Activated gamma-delta T cell treated with Interleukin-2 at 50 U/mL for 16 hours (primary cell): ENCODE data around the gene USP54.
"Not testable (repeated sequence)": the region's sequence is repeated elsewhere in the genome, so short reads cannot be mapped to it uniquely, and the experiment has no call there.

Source experiments
- DNase-seq: peaks from one replicate; pipeline ENCODE4 v3.0.0-alpha.2; 2020

The USP54 gene, protein sequence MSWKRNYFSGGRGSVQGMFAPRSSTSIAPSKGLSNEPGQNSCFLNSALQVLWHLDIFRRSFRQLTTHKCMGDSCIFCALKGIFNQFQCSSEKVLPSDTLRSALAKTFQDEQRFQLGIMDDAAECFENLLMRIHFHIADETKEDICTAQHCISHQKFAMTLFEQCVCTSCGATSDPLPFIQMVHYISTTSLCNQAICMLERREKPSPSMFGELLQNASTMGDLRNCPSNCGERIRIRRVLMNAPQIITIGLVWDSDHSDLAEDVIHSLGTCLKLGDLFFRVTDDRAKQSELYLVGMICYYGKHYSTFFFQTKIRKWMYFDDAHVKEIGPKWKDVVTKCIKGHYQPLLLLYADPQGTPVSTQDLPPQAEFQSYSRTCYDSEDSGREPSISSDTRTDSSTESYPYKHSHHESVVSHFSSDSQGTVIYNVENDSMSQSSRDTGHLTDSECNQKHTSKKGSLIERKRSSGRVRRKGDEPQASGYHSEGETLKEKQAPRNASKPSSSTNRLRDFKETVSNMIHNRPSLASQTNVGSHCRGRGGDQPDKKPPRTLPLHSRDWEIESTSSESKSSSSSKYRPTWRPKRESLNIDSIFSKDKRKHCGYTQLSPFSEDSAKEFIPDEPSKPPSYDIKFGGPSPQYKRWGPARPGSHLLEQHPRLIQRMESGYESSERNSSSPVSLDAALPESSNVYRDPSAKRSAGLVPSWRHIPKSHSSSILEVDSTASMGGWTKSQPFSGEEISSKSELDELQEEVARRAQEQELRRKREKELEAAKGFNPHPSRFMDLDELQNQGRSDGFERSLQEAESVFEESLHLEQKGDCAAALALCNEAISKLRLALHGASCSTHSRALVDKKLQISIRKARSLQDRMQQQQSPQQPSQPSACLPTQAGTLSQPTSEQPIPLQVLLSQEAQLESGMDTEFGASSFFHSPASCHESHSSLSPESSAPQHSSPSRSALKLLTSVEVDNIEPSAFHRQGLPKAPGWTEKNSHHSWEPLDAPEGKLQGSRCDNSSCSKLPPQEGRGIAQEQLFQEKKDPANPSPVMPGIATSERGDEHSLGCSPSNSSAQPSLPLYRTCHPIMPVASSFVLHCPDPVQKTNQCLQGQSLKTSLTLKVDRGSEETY (N-terminal part only)

DNA sequence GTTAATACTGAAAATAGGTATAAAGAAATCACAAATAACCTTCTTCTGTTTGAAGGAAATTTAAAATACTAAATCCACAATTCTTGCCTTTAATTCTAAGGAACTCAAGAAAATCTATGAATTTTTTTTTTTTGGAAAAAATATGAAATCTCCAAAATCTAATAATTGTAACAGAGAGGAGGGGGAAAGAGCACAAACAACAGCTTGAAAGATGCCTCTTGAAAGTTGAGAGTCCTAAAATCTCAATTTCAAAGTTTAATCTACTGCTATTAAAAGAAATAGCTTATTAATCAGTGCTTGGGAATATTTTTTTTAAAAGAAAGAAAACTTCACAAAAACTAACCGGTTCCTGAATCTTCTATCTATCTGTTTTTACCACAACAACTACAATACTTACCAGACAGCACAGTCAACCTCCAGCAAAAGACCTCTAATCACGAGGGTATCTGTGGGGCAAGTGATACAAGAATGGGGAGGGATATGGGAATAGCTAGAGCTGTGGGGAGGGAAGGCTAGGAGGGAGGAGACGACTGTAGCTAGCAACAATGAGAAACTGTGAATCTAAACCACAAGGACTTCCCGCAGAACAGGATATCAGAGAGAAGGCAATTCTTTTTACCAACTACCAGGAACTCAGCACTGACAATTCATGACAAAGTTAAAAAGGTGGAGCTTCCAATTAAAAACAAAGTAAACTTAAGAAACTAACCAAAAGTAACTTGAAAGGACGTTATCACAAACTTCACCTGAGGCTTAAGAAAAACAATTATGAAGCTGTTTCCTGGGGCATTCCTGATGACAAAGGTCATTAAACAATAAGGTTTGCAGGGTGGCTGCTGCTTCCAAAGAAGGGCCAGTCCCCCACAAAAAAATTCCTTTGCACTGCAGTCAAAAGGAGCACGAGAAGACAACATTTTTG lies at the start of gene USP54:
Gene USP54 (minus strand): TSS at position 462 of the 919 bp plus-strand sequence. CDS start 15,684 bp downstream, outside the sequence.
- DNase-seq = no peak

DNA sequence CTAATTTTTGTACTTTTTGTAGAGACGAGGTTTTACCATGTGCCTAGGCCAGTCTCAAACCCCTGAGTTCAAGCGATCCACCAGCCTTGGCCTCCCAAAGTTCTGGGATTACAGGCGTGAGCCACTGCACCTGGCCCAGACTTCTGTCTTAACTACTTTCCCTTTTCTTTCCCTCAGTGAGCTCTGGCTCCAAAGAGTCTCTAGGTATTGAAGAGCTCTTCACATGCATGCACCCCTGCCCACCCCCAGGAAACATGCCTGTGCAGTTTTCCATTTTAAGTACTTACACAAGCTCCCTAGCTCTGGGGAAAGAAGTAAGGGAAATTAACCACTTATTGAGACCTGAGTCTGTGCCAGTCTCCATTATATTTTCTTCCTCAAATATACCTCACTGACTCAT lies 48.1 kb upstream of the USP54 start:
- DNase-seq = no peak

DNA sequence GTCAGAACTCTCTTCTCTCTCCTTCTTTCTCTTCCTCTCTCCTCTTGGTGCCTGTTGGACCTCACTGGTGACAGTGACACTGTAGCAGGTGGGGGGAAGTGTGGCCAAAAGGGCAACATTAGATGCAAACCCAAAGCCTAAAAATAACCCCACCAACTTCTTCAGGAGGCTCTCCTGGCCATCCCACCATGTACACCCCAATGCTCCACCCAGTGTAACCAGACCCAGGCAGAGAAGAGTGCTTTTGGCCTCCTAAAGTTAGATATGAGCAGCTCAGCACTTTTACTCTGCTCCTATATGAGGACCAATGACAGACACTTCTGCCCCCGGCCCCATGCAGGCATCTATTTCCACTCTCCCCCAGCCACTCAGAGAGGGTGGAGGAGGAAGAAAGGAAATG lies 44.6 kb upstream of the USP54 start:
- DNase-seq = no peak

DNA sequence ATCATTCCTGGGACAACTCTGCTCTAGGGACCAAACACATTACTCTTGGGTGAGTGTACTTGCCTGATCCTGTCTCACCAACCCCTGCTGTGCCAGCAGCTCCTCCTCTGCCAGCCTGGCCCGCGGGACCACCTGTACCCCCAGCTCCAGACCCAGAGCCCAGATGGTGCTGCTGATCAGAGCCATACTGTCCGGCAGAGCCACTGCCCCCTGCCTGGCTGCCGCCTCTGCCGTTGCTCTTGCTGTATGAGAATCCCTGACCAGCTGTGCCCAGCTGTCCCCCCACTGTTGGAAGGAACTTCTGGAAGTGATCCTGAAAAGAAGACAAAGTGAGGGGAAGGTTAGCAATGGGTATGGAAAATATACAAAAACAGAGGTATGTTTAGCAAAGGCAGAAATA lies 43.3 kb upstream of the USP54 start:
- DNase-seq = no peak

DNA sequence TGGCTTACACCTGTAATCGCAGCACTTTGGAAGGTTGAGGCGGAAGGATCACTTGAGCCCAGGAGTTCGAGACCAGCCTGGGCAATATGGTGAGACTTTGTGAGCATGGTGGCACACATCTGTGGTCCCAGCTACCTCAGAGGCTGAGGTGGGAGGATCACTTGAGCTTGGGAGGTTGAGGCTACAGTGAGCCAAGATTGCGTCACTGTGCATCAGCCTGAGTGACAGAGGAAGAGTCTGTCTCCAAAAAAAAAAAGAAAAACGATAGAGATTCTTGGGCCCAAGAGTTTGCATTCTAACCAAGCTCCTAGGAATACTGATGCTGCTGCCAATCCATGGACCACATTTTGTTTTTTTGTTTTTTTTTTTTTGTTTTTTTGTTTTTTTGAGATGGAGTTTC lies 38.0 kb upstream of the USP54 start:
- no peak for DNase-seq

DNA sequence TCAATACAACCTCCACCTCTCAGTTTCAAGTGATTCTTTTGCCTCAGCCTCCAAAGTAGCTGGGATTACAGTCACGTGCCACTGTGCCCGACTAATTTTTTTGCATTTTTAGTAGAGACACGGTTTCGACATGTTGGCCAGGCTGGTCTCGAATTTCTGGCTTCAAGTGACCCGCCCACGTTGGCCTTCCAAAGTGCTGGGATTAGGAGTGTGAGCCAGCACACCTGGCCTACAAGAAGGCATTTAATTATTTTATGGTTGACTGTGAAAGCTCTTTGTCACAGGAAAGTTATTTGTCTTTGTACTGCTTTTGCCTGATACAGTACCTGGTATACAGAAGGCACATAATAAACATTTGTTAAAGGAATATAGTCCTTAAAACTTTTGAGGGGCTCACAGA lies 37.3 kb upstream of the USP54 start:
- no peak for DNase-seq

DNA sequence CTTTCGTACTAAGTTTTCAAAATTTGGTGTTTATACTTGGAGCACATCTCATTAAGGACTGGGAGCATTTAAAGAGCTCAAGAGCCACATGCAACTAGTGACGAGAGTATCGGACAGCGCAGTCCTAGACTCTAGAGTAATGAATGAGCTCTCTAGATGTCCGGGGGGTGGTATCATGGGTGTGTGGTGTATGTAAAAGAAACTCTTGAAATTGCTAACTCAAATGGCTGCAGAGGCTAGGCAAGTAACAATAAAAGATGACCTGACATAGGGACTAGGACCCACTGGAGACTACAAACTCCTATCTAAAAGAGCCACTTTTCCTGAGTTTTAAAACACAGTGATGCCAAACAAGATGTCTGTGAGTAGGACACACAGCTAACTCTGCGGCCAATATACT lies 36.2 kb upstream of the USP54 start:
- DNase-seq = no peak

DNA sequence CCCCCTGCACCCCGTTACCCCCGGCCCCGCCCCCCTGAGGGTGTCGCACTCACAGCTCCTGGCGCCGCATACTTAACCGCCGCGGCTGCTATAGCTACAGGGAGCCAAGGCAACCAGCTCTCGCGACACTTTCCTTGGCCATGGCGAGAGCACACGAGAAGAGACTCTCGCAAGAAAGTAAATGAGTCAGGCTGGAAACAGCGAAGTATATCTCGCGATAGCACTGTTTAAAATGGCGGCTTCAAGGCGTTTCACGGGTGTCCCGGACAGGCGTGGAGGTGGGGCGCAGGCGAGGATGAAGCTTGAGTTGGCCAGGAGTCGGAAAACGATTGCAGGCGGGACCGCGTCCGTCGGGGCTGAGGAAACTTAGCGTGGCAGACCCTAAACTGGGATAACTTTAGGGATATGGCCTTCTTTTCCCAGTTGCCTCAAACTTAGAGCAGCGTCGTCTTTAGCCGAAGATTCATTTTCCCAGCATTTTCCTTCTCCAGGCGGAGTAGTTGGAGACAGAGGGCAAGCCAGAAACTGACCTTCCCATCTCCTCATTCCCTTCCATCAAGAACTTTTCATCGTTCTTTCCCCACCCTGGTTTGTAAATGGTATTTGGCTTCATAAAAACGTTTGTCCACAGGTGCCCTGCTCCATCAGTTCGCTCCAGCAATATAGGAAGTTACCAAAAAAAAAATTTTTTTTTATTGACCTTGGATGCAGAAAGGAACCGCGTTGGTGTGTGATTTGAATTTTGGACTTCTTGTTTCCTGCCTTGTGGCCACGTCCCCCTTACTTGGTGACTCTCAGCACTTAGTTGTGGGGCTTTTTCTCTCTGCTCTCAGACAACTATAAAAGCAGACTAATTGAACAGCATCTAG lies 35.0 kb upstream of the USP54 start:
- DNase-seq = peak; percentile 88

DNA sequence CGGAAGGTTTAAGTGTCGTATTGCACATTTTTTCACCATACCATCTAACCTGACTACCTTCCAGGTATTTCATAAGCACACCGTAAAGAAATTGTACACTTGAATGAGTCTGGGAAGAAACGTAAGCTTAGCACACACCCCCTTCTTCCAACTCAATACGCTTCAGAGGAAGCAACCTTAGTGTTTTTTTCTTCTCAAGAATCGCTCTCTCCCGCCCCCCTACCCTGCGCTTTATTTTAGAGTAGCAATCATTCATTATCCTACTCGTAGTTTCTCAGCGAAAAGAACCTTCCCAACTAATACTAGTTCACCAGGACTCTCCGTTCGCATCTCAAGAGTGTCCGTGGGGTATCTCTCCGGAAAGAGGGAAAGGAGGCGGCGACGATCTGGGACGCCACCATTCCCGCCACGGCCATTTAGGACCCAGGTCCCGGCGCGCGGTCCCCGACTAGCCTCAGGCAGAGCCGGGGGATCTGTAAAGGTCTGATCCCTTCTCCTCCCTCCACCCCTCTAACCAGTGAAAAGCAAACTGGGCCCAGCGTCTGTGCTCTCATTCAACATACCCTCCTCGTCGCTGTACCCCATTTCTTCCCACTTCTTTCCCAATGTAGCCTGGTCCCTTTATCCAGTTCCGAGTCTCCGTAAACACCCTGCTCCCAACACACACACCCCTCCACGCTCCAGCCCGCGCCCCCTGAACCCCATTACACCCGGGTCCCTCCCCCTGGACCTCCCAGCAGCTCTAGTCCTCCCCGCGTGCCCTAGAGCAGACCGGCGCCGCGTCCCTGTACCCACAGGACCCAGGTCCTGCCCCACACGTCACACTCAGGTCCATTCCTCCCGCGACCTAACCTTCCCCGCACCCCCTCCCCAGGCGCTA lies 34.1 kb upstream of the USP54 start:
- DNase-seq = no peak

DNA sequence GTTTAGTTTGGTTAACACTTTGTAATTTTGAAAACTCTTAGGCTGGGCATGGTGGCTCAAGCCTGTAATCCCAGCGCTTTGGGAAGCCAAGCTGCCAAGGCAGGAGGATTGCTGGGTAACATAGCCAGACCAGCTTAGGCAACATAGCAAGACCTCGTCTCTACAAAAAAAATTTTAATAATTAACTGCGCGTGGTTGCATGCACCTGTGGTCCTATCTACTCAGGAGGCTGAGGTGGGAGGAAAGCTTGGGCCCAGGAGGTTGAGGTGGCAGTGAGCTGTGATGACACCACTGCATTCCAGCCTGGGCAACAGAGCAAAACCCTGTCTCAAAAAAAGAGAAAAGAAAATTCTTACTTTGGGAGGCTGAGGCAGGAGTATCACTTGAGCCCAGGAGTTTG lies 31.9 kb upstream of the USP54 start:
- DNase-seq = no peak

DNA sequence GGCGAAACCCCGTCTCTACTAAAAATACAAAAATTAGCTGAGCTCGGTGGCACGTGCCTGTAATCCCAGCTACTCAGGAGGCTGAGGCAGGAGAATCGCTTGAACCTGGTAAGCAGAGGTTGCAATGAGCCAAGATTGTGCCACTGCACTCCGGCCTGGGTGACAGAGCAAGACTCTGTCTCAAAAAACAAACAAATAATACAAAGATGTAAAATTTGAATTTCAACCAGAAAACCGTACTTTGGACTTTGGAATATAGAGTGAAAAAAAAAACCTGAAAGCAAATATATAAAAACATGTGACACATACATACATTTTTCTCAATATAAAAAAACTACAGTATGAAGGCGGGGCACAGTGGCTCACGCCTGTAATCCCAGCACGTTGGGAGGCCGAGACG lies 29.8 kb upstream of the USP54 start:
- DNase-seq = not testable (repeated sequence)

DNA sequence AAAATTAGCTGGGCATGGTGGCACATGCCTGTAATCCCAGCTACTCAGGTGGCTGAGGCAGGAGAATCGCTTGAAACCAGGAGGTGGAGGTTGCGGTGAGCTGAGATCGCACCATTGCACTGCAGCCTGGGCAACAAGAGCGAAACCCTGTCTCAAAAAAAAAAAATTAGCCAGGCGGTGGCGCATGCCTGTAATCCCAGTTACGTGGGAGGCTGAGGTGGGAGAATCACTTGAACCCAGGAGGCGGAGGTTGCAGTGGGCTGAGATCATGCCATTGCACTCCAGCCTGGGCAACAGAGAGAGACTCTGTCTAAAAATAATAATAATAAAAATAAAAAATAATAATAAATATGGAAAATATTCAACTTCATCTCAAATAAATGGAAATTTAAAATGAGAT lies 26.0 kb upstream of the USP54 start:
- DNase-seq = not testable (repeated sequence)

DNA sequence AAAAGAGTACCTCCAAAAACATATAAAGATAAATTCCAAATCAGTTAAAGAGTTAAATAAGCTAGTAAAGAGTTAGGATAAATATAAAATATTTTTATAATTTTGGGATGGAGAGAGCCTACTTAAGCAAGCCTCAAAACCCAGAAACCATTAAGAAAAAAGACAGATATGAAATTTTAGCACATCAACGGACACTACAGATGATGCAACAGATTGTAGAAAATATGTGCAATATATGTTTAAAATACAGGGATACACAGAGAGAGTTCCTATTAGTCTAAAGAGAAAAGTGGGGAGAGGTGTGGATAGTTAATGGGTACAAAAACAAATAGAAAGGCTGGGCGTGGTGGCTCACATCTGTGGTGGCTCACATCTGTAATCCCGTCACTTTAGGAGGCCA lies 23.6 kb upstream of the USP54 start:
- no peak for DNase-seq

DNA sequence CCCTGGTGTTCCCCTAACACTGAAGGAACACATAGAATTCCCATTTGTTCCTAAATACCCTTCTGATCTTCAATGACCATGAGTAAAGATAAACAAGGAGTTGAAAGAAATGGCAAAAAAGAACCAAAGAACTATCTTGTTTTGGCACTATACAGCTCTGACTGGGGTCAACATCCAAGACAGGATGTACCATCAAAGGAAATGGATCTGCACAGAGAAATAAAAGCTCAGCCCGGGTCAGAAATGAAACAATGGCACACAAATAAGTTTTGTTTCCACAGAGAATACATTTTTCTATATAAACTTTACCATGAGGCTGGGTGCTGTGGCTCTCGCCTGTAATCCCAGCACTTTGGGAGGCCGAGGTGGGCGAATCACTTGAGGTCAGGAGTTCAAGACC lies 18.0 kb upstream of the USP54 start:
- no peak for DNase-seq

DNA sequence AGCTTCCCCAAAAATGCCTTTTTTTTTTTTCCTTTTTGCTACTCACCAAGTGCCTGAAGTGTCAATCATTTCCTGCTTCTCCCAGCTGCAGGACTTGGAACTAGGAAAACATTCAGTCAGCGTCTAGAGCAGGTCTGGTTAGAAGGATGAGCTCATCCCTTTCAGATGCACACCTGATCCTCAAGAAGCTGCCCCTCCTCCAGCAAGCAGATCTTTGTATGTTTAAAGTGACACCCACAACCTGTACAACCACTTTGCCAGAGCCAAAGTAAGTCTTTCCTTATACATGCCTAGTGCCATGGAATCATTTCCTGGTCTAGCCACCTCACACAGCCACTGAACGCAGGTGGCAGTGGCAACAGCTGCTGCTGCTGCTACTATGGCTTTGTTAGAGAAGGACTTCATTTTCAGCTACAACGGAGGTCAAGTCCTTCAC lies 10.4 kb upstream of the USP54 start:
- no peak for DNase-seq

DNA sequence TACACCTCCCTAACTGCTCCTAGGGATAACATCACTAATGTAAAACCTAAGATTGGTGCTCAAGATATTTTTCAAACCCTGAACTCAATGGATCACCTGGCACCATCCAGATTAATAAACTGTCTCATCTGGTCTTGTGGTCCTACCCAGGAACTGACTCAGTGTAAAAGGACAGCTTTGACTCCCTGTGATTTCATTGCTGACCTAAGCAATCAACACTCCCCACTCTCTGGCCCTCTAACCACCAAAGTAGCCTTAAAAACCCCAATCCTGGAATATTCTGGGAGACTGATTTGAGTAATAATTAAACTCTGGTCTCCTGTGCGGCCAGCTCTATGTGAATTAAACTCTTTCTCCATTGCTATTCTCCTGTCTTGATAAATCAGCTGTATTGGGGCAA lies 6.2 kb upstream of the USP54 start:
- DNase-seq = no peak

DNA sequence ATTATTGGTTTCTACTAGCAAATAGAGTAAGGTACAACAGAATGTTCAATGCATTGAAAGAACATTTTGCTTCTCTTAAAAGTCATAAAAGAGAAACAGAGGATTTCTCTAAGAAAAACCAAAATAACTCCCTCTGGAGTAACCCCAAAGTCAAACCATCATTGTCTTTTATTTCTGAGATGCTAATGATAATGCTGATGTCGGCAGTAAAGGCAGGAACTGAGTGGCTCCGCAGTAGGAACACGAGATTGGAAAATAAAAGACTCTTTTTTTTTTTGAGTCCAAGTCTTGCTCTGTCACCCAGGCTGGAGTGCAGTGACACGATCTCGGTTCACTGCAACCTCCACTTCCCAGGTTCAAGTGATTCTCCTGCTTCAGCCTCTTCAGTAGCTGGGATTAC lies 2.7 kb upstream of the USP54 start:
- no peak for DNase-seq

DNA sequence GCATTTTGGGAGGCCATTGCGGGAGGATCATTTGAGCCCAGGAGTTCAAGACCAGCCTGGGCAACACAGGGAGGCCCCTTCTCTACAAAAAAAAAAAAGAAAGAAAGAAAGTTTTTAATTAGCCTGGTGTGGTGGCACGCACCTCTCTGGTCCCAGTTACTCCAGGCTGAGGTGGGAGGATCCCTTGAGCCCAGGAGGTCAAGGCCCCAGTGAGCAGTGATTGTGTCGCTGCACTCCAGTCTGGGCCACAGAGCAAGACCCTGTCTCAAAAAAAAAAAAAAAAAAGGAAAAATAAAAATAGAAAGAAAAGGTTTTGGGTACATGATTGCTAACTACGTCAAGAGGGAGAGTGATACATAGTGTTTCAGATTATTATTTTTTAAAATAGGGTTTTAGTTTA lies 2.0 kb upstream of the USP54 start:
- DNase-seq = no peak

DNA sequence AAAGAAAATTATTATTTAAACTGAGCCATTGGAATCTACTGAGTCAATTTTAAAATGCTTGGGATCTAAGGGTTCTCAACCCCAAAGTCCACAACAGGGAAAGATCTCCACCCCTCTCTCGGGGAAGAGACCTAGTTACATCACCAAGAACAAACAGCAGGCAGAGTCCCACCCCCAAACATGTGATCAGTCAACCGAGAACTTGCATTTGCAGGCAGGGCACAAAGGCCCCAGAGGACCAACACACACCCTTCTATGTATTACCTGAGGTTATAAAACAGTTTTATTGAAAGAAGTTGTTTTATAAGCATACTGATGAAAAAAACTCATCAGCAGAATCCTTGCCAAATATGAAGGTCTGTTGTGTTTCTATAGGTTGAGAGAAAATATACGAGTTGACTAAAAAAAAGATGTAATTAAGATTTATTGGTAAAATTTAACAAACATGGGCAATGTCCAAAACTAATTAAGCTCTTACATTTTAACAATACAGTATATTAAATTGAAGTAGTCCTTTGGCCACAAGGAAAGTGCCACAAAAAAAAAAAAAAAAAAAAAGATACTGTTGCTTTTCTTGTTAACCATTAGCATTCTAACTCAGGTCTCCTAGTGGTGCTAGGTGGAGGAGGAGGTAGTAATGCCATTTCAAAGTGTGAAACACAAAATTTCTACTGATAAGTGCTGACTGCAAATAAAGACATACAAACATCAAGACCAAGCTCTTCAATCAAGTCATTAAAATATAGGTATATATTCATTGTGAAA lies 975 bp upstream of the USP54 start:
- DNase-seq = no peak
